Lower lobe of right lung (tissue), 2 donors: ENCODE measurements around the gene GMCL1. TPM values are rescaled to one million over a fixed set of nuclear protein-coding genes. Genes with fewer than 3 reads are reported as not detected.

Source experiments
- ATAC-seq, 2 donors: fragments of 200-7000 bp; cut with Tn5 transposase; one replicate each; pipeline ENCODE4 v1.9.1; 2020 to 2022; ENCODE audit warnings: mild to moderate bottlenecking in 2 of 2, moderate library complexity in 2 of 2
- DNase-seq: peaks from one replicate; pipeline ENCODE4 v3.0.0-alpha.2; 2020
- H3K27ac ChIP-seq: fragments of 200-600 bp; one replicate; pipeline ENCODE4 v1.8.0; 2022
- H3K27me3 ChIP-seq: fragments of 200-600 bp; one replicate; pipeline ENCODE4 v1.8.0; 2022; ENCODE audit warnings: low read depth
- H3K36me3 ChIP-seq: fragments of 200-600 bp; one replicate; pipeline ENCODE4 v1.8.0; 2022; ENCODE audit warnings: mild to moderate bottlenecking
- H3K4me1 ChIP-seq: fragments of 200-600 bp; one replicate; pipeline ENCODE4 v1.8.0; 2022
- H3K4me3 ChIP-seq: fragments of 200-600 bp; one replicate; pipeline ENCODE4 v1.8.0; 2022; ENCODE audit warnings: mild to moderate bottlenecking
- H3K9me3 ChIP-seq: fragments of 200-600 bp; one replicate; pipeline ENCODE4 v1.8.0; 2022
- CTCF ChIP-seq: fragments of 200-600 bp; IDR thresholded peaks from one replicate; pipeline ENCODE4 v1.8.0; 2022; ENCODE audit warnings: antibody characterized with exemption, mild to moderate bottlenecking
- intact Hi-C: fragments of 100-400 bp; cut with DNase I; formaldehyde crosslinking; loops from one replicate; pipeline ENCODE4 v1.11.0; 2022
- total RNA-seq: library from RNA; stranded (reverse); fragmentation: NEBNext Ultra II Directional; extraction: Animal tissue kit (Norgen Biotek cat#: 25700); gene quantifications from one replicate; pipeline ENCODE4 v1.2.1, GENCODE V29; 2021
- donor health status: DM: no; HTN: yes; CAD: no; lungs with severe emphysema.

Gene GMCL1
- total RNA-seq, 1 donor from 2014 or later = 13.3 TPM

DNA sequence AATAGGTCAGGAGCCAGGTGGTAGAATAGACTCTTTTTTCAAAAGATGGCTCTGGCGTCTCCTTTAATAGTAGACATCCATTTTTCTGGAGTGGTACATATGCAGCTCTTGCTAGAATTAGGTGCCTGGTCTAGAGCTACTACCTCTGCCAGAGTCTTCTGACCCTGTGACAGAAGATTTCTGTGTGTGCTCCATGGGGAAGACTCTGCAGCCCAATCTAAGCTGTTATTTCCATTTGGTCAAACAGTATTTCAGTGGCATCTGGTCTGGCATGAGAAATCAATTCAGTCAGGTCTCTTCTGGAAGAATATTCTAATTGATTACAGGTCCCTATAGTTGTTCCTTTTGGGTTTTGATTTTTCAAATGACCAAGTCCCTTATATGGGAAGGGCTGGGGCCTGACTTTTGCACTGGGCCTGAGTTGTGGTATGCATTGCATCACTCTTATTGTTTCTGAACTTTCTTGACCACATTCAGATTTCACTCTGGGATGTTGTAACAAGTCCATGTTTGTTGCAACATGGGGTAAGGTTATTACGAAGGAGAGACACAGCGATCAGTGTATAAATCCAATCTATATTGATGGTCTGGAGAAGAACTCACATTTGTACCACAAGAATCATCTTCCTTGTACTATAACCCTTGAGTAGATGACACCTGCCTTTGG, 97.5 kb downstream of the GMCL1 start:
- ATAC-seq (peak; percentile 46 to 68), DNase-seq (no peak)
- Histone ChIP-seq H3K4me3 (no peak overlapping the region), H3K36me3 (peaks cover 20% of the 10 kb centered on the region), H3K4me1 (peaks cover 14% of the 10 kb centered on the region), H3K27ac (no peak overlapping the region), H3K27me3 (no peaks in the 10 kb centered on the region), H3K9me3 (no peaks in the 10 kb centered on the region)
- intact Hi-C loops = no loop called here
- TF ChIP-seq CTCF = no peak

Other genes starting within 250 kb of the GMCL1 start
- 73.3 TPM for gene AAK1, start 185.9 kb upstream of the GMCL1 start, total RNA-seq
- gene ANXA4, start 87.5 kb upstream of the GMCL1 start, total RNA-seq = 173 TPM
- gene SNRNP27, start 64.3 kb downstream of the GMCL1 start, total RNA-seq = 38.7 TPM
- 33.8 TPM for gene MXD1, start 85.4 kb downstream of the GMCL1 start, total RNA-seq
- gene ASPRV1, start 132.0 kb downstream of the GMCL1 start, total RNA-seq = 1.9 TPM